Measurements from ENCODE around the gene SHB.

The SHB gene

GRCh38 chr9:38068701-38069628, at the start of gene SHB:
TSS of gene SHB (minus strand) at chr9:38069227. CDS start at chr9:38068645, 582 bp downstream.
- peak; percentile 95 for TF ChIP-seq ZBTB8A (tag by site-specific recombination; IDR thresholded peaks at IDR 0.05)
- TF ChIP-seq ZBTB26 (tag by site-specific recombination; optimal IDR thresholded peaks at IDR 0.05), result peak; percentile 66
- peak; percentile 71 for TF ChIP-seq ZNF341 (tag by site-specific recombination; IDR thresholded peaks at IDR 0.05; ENCODE audit: low read depth)
- peak; percentile 97 for TF ChIP-seq ZBTB20 (tag by site-specific recombination; IDR thresholded peaks at IDR 0.05)
- TF ChIP-seq YY1 (tag by site-specific recombination; IDR thresholded peaks at IDR 0.05), result peak; percentile 16; the same call in 1 of the 2 replicates
- TF ChIP-seq ZNF600 (tag by site-specific recombination; IDR thresholded peaks at IDR 0.05), result no peak
- TF ChIP-seq ZNF423 (tag by site-specific recombination; IDR thresholded peaks at IDR 0.05), result peak; percentile 57; the same call in 1 of the 2 replicates
- peak; percentile 32 for TF ChIP-seq SP3 (tag by site-specific recombination; IDR thresholded peaks at IDR 0.05)
- peak; percentile 78 for TF ChIP-seq KLF1 (tag by site-specific recombination; IDR thresholded peaks at IDR 0.05)
- 0 out of 2 replicates have a peak, but pooled peaks have one; percentile 14 for TF ChIP-seq ZNF843 (tag by site-specific recombination; IDR thresholded peaks at IDR 0.05)
- no peak for TF ChIP-seq HOXA7 (CRISPR knock-in tag; IDR thresholded peaks at IDR 0.05; ENCODE audit: borderline replicate concordance)
- TF ChIP-seq ZNF473 (tag by site-specific recombination; IDR thresholded peaks at IDR 0.05), result no peak
- no peak for TF ChIP-seq ZNF133 (tag by site-specific recombination; IDR thresholded peaks at IDR 0.05)
- TF ChIP-seq ZNF549 (tag by site-specific recombination; IDR thresholded peaks at IDR 0.05), result no peak
- peak; percentile 56 for TF ChIP-seq EGR2 (tag by site-specific recombination; IDR thresholded peaks at IDR 0.05; ENCODE audit: low read depth)
- peak; percentile 36; the same call in 1 of the 2 replicates for TF ChIP-seq KLF8 (tag by site-specific recombination; IDR thresholded peaks at IDR 0.05)
- peak; percentile 68 for TF ChIP-seq ZFHX2 (tag by site-specific recombination; conservative IDR thresholded peaks at IDR 0.05)
- no peak for TF ChIP-seq ZBTB17 (tag by site-specific recombination; IDR thresholded peaks at IDR 0.05)
- peak; percentile 38; the same call in 1 of the 2 replicates for TF ChIP-seq BCL11B (tag by site-specific recombination; IDR thresholded peaks at IDR 0.05; ENCODE audit: low read depth)
- TF ChIP-seq, protein P1, sequence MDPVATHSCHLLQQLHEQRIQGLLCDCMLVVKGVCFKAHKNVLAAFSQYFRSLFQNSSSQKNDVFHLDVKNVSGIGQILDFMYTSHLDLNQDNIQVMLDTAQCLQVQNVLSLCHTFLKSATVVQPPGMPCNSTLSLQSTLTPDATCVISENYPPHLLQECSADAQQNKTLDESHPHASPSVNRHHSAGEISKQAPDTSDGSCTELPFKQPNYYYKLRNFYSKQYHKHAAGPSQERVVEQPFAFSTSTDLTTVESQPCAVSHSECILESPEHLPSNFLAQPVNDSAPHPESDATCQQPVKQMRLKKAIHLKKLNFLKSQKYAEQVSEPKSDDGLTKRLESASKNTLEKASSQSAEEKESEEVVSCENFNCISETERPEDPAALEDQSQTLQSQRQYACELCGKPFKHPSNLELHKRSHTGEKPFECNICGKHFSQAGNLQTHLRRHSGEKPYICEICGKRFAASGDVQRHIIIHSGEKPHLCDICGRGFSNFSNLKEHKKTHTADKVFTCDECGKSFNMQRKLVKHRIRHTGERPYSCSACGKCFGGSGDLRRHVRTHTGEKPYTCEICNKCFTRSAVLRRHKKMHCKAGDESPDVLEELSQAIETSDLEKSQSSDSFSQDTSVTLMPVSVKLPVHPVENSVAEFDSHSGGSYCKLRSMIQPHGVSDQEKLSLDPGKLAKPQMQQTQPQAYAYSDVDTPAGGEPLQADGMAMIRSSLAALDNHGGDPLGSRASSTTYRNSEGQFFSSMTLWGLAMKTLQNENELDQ (tag by site-specific recombination; IDR thresholded peaks at IDR 0.05; ENCODE audit: low read depth), result no peak
- peak; percentile 22; the same call in 1 of the 2 replicates for TF ChIP-seq TCF7L2 (IDR thresholded peaks at IDR 0.05; ENCODE audit: borderline replicate concordance, low read depth, low read length)
- TF ChIP-seq ZNF23 (tag by site-specific recombination; IDR thresholded peaks at IDR 0.05; ENCODE audit: borderline replicate concordance), result no peak
- peak; percentile 44; the same call in 1 of the 2 replicates for TF ChIP-seq KLF9 (tag by site-specific recombination; IDR thresholded peaks at IDR 0.05; ENCODE audit: low read depth)
- peak; percentile 94 for TF ChIP-seq ZIC2 (tag by site-specific recombination; IDR thresholded peaks at IDR 0.05)
- peak; percentile 24; the same call in 1 of the 2 replicates for TF ChIP-seq ZNF660 (tag by site-specific recombination; IDR thresholded peaks at IDR 0.05)
- TF ChIP-seq ZEB2 (tag by site-specific recombination; IDR thresholded peaks at IDR 0.05), result peak; percentile 15; the same call in 1 of the 2 replicates
- TF ChIP-seq ZNF248 (tag by site-specific recombination; IDR thresholded peaks at IDR 0.05), result no peak
- TF ChIP-seq ZNF792 (tag by site-specific recombination; IDR thresholded peaks at IDR 0.05), result no peak
- TF ChIP-seq CTCF (tag by site-specific recombination; IDR thresholded peaks at IDR 0.05), result peak; percentile 72
- TF ChIP-seq ZNF777 (tag by site-specific recombination; IDR thresholded peaks at IDR 0.05; ENCODE audit: borderline replicate concordance), result peak; percentile 37; the same call in 1 of the 2 replicates
- TF ChIP-seq GLIS2 (tag by site-specific recombination; IDR thresholded peaks at IDR 0.05), result peak; percentile 51
- no peak for TF ChIP-seq HOXD13 (CRISPR knock-in tag; IDR thresholded peaks at IDR 0.05; ENCODE audit: borderline replicate concordance)
- ChIA-PET CTCF (interaction anchor here (0.6 to 2.7 kb wide), 8 partner anchors 18 to 576 kb away, joined by 3 to 11 read pairs (median 3); no protein-coding TSS in a partner anchor), POLR2A (interaction anchor here (0.6 to 2.0 kb wide), 13 partner anchors 17 to 476 kb away, joined by 3 to 8 read pairs (median 4); no protein-coding TSS in a partner anchor)
- peak within 1 kb of the TSS; percentile 87 for H3K27ac ChIP-seq (ENCODE audit: extremely low read depth, low read depth, low read length)
- H3K4me3 ChIP-seq (ENCODE audit: low read depth, low read length), result peak within 1 kb of the TSS; percentile 72
- no peaks in the 10 kb centered on the region for H3K9me3 ChIP-seq (ENCODE audit: control insufficient read depth, insufficient read depth, low read depth, low read length)
- H3K36me3 ChIP-seq (ENCODE audit: control insufficient read depth in 2 of 2, insufficient read depth in 1 of 2, low read length in 2 of 2), result peaks cover 0 to 26% of the 10 kb centered on the region in 2 experiments; a peak in 1 of 3 replicates
- 0 out of 2 replicates have a peak, but pooled peaks cover 2% of the 10 kb centered on the region for H3K4me1 ChIP-seq (ENCODE audit: control insufficient read depth, insufficient read depth, low read length)
